ENCODE results near the gene DPH3.

DPH3 gene

DNA sequence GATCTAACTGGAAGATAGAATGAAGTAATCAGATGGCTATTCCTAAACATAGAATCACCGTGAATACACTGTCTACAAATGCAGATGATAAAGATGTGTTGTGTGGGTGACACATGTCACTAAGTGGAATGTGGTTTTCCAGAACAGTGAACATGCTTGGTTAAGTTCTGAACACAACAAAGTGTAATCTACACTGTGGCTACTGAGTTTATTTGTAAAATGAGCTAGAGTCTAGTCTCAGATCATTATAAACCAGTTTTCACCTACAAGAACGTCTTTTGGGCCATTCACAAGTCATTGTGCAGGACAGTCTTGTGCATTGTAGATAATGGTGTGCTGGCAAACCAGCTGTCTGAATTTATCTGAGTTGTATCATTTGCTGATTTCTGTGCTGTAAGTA is 35.6 kb upstream of the DPH3 start:
- DNase-seq (ENCODE audit: low spot score) = no peak
- Histone ChIP-seq H3K27ac (no peak overlapping the region), H3K4me3 (no peak overlapping the region)
- no peak for TF ChIP-seq CTCF (IDR thresholded peaks at IDR 0.05)

GRCh38 chr3:16299746-16300145 is 35.0 kb upstream of the DPH3 start:
- no peak for TF ChIP-seq CTCF (IDR thresholded peaks at IDR 0.05)
- no peak for DNase-seq (ENCODE audit: low spot score)
- Histone ChIP-seq H3K27ac (no peak overlapping the region), H3K4me3 (no peak overlapping the region)

GRCh38 chr3:16298891-16299290 is 34.1 kb upstream of the DPH3 start:
- H3K4me3 ChIP-seq = no peak overlapping the region
- H3K27ac ChIP-seq = no peak overlapping the region
- no peak for DNase-seq (ENCODE audit: low spot score)
- no peak for TF ChIP-seq CTCF (IDR thresholded peaks at IDR 0.05)

DNA sequence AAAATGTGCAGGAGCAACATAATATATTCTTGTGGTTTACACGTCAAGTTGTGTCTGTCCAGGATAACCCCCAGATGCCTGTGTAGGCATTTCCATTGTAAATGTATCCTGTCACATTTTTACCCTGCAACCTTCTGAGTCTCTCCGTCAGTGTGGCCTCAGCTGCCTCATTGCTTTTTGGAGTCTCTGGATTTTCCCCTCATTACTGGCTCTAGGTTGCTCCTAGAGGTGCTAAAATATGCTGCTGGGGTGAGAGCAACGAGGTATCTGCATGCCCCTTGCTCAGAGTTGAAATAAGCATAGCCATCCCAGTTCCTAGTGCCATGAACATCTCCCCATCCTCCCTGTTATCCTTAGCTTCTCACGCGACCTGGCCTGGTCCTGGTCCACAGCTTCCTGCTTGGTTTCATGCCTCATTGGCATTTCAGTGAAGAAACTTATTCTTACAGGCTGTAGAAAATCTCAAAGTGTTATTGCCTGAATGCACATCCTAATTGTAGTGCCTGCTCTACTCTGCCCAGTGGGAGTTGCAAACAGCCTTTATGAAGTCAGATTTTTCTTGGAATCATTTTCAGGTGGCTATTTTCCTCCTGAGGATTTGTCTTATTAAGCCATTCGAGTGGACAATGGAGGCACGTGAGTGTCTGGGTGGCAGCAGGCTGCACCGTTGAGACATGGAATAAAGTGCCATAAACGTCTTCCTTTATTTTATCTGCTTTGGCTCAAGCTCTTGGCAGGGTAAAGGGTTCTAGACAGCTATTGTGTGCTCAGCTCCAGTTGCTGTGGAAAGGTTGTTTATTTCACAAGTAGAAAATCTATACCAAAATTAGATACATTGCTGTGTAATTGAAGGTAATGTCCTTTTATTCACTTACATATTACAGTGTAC is 33.5 kb upstream of the DPH3 start:
- no peak for TF ChIP-seq CTCF (IDR thresholded peaks at IDR 0.05)
- Histone ChIP-seq H3K27ac (no peak overlapping the region), H3K4me3 (no peak overlapping the region)
- DNase-seq (ENCODE audit: low spot score) = no peak

GRCh38 chr3:16295298-16295890 is 30.7 kb upstream of the DPH3 start:
- Histone ChIP-seq H3K4me3 (no peak overlapping the region), H3K27ac (no peak overlapping the region)
- no peak for DNase-seq (ENCODE audit: low spot score)
- TF ChIP-seq CTCF (IDR thresholded peaks at IDR 0.05) = no peak

GRCh38 chr3:16294844-16295243 is 30.1 kb upstream of the DPH3 start:
- no peak overlapping the region for H3K4me3 ChIP-seq
- no peak for TF ChIP-seq CTCF (IDR thresholded peaks at IDR 0.05)

DNA sequence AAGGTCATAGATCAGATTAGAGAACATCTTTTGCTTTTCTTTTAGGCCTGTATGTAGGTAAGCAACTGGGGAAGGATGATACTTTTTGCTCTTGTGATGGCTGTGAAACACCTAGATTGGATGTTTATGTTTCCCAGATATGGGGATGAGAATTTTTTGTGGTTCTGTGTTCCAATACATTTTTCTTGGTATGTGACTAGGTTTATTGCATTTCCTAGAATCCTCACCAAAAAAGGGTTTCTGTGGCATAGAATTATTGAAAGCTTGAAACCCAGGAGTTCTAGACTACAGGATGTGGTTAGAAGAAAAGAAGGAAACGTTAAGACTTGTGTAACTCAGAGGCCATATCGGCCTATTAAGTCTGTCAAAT is 26.1 kb upstream of the DPH3 start:
- DNase-seq (ENCODE audit: low spot score) = no peak
- no peak for TF ChIP-seq CTCF (IDR thresholded peaks at IDR 0.05)
- Histone ChIP-seq H3K27ac (no peak overlapping the region), H3K4me3 (no peak overlapping the region)

More at GRCh38 chr3:16294844-16295243, 30.1 kb upstream of the DPH3 start:
- no peak overlapping the region for H3K27ac ChIP-seq
- DNase-seq (ENCODE audit: low spot score) = no peak

Measured in coronary artery (tissue), 2 donors.